ENCODE measurements around the gene FGD2.
"Not testable (repeated sequence)": the region's sequence is repeated elsewhere in the genome, so short reads cannot be mapped to it uniquely, and the experiment has no call there.

The FGD2 gene

DNA sequence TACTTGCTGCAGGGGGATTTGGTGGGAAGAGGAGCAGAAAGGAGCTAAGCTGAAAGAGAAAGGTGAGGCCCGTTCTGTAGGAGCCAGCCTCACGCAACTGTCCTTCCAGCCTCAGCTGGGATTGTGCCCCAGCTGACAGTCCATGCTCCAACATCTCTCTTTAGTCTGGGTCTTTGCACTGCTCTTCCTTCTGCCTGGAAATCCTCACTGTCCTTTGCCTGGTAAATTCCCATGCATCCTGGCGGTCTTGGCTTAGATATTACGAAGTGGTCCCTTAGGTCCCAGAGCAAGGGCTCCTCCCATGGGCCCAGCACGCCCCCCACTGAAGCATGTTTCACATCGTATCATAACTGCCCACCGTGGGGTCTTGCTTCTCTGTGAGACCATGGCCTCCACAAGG is 52.2 kb downstream of the FGD2 start:
- DNase-seq (ENCODE audit: low read depth in 2 of 3, low spot score in 2 of 3), result no peak

DNA sequence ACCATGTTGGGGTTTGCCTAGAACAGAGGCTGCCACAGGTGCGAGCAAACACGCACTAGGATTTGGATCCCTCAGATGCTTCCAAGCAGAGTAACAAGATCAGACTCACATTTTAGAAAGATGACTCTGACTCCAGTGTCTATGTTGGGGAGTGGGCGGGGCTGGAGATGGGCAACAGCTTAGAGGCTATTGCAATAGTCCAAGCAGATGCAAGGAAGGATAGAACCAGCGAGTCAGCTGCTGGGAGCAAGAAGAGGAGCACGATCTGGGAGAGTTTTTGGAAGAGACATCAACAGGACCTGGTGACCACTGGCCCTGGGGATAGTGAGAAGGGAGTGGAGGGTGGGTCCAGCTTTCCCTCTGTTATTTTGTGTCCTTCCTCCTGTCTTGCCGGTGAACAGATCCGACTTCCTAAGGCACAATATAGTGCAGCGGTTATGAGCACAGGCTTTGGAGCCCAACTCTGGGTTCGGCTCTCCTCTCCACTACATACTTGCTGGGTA is 52.7 kb downstream of the FGD2 start:
- DNase-seq (ENCODE audit: low read depth in 2 of 3, low spot score in 2 of 3), result no peak

DNA sequence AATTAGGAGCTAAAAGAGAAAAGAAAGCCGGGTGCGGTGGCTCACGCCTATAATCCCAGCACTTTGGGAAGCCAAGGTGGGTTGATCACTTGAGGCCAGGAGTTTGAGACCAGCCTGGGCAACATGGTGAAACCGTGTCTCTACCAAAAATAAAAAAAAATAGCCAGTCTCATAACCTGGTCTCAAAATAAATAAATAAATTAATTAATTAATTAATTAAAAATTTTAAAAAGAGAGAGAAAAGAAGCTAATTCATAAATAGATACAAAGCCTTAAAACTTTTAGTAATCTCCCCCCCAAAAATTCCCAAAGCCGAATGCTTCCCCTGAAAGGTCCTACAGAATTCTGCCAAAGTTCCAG is 53.5 kb downstream of the FGD2 start:
- DNase-seq (ENCODE audit: low read depth in 2 of 3, low spot score in 2 of 3), result not testable (repeated sequence)

DNA sequence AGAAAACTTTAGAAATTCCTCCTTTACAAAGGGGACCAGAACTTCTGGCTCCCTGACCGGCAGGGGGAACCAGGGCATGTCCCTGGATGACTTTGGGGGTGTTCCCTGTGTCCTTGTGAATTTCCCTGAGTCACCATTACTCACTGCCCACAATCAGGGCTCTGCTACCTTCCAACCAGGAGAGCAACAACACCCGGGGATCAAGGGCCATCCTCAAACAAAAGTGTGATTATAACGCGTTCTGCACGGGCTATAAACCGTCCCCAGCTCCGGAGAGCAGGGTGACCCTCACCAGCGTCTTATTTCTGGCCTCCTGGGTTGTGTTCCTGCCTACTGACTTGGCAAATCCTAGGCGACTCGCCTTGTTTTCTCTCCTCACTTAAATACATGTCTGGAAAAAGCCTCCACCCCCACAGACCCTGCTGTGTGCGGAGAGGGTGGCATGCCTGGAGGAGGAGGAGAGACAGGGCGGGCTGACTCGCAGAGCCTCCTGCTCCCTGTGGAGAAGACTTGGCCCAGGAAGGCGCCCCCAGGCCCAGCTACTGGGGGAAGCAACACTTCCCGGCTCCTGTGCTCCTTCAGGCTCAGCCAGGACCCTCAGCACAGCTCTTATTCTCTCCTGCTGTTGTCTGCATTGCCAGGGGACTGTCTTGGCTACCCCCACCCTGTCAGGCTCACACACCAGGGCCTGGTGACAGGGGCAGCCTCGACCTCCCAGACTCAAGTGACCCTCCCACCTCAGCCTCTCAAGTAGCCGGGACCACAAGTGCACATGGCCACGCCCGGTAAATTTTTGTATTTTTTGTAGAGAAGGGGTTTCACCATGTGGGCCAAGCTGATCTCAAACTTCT is 54.1 kb downstream of the FGD2 start:
- no peak for DNase-seq (ENCODE audit: low read depth in 2 of 3, low spot score in 2 of 3)

DNA sequence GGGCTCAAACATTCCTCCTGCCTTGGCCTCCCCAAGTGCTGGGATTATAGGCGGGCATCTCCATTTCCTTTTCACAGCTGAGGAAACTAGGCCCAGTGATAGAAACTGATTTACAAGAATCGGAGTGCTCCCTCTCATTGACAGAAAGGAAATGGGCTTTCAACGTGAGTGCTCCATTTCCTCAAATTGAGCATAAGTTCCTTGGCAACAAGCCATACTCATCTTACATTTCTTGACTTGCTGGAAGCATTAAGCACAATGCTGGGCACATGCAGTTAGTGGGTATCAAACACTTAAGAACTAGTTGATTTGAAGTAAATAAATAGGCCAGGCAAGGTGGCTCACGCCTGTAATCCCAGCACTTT is 54.7 kb downstream of the FGD2 start:
- DNase-seq (ENCODE audit: low read depth in 2 of 3, low spot score in 2 of 3), result no peak

DNA sequence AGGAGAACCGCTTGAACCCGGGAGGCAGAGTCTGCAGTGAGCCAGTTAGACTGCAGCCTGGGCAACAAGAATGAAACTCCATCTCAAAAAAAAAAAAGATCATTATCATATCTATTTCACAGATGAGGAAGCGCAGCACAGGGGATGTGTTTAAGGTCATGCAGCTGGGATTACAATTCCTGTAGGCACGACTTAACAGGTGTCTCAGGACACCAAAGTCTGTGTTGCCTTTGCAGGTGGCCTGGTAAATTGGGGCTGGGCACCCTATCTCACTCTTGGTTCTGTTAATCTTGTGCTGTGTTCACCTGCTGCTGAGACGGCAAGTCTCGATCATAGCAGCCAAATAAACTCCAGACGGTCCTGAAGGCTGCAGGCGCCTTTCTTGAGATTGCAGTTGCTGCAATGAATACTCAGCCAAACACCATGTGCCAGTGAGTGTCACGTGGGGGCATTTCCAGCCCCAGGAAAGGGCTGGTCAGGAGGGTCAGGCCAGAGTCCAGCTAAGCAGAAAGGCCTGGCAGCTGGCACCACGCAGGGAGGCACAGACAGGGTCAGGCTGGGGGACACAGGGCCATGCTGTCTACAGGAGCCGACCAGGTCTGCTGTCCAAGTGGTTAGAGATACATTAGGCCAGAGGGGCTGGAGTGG is 55.8 kb downstream of the FGD2 start:
- no peak for DNase-seq (ENCODE audit: low read depth in 2 of 3, low spot score in 2 of 3)

DNA sequence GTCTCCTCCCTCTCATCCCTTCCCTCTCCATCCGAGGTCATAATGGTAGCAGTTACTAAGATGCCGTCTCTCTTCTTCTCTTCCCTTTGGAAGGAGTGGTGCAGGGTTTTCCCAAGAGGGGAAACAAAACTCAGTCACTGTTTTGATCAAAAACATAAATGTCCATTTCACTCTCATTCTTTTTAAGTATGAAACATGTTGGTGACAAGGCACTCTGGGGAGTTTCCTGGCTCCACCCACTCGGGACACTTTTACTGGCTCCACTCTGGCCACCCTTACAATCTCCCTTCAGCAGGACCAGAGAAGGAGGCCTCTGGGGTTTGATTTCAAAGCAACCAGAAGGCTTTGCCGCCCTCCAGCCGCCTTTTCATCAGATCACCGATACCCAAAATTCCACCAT is 57.0 kb downstream of the FGD2 start:
- no peak for DNase-seq (ENCODE audit: low read depth in 2 of 3, low spot score in 2 of 3)

DNA sequence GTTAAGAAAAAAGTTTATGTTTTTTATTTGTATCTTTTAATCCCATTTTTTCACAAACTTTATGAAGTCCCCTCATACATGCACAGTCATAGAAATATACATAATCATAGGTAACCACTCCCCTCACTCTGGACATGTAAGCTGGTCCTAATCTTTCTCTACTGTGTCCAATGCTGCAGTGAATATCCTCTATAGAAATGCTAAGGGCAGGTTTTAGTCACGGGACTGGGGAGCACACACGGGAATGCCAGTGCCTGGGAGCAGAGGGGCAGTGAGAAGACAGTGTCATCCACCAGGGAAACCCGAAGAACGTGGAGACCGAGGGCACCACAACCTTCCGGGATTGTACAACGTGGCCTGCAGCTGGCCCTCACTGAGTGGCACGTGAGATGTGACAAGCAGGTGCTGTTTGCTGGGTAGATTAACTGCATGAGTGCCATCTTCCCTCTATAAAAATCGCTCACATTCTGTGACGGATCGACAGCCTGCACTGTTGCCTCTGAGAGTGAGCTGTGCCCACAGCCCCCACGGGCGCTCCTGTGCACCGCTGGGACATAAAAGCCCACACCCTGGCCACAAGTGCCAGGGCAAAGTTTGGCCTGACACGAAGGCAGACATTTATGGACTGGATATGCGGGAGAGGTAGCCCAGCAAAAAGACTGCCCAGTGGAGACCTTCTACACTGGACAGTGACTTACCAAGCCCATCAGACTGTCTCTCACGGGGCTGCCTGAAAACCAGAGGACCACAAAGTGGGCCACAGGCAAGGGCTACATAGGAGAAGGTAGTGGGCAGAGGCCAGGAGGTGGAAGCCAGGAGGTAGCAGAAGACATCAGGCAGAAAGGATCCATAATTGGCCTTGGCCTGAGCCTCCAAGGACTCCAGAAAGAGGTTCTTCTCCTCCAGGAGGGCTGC is 63.2 kb downstream of the FGD2 start:
- no peak for DNase-seq (ENCODE audit: low read depth in 2 of 3, low spot score in 2 of 3)

DNA sequence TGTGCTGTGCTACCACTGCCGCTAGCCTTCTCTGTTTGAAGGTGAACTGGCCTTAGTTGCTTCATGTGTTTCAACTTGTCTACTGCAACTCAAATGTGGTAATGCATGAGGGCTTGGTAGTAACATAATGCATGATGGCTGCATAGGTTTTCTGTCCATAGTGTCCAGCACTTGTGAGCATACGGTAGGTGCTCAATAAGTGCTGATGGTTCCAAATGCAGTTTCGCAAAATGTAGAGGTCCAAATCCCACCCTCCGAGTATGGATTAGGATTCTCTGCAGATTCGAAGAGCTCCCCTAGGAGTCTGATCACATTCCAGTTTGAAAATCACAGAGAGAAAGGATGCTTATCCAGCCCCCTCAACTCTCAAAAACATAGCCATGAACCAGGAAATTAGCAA is 64.2 kb downstream of the FGD2 start:
- no peak for DNase-seq (ENCODE audit: low read depth in 2 of 3, low spot score in 2 of 3)

DNA sequence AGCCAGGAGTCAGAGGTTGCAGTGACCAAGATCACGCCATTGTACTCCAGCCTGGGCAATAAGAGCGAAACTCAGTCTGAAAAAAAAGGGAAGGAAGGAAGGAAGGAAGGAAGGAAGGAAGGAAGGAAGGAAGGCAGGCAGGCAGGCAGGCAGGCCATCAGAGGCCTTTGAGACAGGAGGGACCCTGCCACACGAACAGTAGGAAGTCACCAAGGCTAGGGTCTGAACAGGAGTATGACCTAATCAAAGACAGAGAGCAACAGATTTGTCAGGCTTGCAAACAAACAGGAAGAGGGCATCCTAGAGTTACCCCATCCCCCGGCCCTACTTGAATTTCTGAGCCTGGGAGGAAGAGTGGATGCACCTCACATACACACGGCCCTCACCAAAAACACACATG is 67.1 kb downstream of the FGD2 start:
- no peak for DNase-seq (ENCODE audit: low read depth in 2 of 3, low spot score in 2 of 3)

DNA sequence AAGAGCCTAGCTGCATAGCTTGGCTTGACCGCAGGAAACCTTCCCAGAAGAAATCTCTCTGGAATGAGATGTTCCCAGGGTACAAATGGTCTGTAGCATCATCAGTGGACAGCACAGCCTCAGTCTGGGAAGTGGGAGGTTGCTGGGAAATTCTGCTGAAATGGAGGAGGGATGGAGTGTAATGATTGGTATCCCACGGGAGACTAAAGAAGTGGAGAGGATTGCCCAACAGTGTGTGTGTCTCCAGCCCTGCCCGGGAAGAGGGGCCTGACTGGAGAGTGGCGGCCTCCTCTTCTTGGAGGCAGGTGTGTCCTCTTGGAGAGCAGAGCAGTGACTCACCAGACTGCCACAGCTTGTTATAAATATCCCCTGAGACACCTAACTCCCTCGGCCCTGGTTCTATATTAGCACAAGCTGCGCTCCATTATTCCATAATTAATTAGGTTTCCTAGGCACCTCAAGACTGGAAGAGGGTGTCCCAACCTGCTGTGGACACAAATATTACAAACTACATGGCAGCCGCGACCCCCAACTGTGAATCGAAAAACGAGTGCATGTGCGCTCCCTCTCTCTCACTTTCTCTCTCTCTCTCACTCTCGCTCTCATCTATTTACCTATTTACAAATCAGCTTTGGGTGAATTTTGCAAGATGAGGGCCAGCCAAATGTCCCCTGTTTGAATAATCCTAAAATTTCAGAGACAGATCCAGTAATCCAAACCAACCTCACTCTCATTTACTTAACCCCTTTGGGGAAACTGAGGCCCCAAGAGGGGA is 68.8 kb downstream of the FGD2 start:
- DNase-seq (ENCODE audit: low read depth in 2 of 3, low spot score in 2 of 3), result no peak

DNA sequence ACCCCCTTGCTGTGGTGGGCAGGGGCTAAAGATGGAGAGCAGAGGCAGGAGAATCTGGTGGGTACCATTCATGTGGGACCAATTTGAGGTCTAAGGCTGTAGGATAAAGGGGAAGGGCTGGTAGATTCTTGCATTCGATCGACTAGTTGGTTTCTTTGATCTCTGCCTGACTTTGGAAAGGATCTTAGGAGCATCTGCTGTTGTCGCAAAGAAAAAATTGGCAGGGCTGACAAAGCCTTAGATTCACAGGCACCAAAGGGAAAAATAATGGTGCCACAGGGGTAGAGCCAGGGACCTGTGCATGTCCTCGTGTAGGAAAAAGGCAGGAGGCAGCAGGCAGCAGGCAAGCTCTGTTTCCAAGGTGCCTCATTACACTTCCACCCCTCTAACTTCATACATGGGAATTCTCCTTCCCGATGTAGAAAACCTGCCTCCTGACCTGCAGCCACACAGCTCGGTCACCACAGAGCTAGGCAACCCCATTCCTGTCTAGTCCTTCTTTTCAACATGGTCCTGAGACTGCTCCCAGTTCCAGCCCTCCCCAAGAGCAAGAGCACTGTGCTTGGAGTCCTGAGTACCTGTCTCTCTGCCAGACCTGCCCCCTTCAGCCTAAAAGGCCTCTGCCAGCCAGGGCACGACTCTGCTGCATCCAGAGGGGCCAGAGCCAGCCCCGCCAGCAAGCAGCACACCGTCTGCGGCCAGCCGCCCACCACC is 71.9 kb downstream of the FGD2 start:
- no peak for DNase-seq (ENCODE audit: low read depth in 2 of 3, low spot score in 2 of 3)

DNA sequence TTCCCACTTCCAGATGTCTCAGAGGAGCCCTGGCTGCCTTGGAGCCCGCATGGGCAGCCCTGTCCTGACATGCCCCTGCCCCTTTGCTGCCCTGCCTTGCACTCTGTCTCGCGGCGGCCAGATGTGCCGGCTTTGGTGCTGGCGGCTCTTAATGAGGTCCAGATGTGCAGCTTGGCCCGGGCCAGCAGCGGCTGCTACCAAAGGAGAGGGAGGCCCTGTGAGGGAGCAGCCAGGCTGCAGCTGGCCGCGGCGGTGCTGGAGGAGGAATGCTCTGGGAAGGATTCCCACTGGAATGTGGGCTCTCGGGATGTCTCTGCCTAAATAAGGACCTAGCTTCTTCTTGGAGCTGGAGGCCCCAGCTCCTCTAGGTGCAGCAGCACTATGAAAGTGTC is 72.4 kb downstream of the FGD2 start:
- DNase-seq (ENCODE audit: low read depth in 2 of 3, low spot score in 2 of 3), result no peak
